GM18511 (cell line): ENCODE data around the gene RNF113B.

Experiments
- ATAC-seq: cut with Tn5 transposase; IDR thresholded peaks from one replicate; pipeline ENCODE4 v1.9.1; 2021; ENCODE audit warnings: mild to moderate bottlenecking, moderate library complexity; ENCODE audit not compliant: unreplicated experiment

Gene RNF113B

GRCh38 chr13:98204546-98204945 is 27.5 kb upstream of the RNF113B start:
- no peak for ATAC-seq

GRCh38 chr13:98203646-98204326 is 26.7 kb upstream of the RNF113B start:
- ATAC-seq: no peak

GRCh38 chr13:98201984-98202383 is 24.9 kb upstream of the RNF113B start:
- no peak for ATAC-seq

GRCh38 chr13:98201189-98201588 is 24.1 kb upstream of the RNF113B start:
- ATAC-seq: no peak

DNA sequence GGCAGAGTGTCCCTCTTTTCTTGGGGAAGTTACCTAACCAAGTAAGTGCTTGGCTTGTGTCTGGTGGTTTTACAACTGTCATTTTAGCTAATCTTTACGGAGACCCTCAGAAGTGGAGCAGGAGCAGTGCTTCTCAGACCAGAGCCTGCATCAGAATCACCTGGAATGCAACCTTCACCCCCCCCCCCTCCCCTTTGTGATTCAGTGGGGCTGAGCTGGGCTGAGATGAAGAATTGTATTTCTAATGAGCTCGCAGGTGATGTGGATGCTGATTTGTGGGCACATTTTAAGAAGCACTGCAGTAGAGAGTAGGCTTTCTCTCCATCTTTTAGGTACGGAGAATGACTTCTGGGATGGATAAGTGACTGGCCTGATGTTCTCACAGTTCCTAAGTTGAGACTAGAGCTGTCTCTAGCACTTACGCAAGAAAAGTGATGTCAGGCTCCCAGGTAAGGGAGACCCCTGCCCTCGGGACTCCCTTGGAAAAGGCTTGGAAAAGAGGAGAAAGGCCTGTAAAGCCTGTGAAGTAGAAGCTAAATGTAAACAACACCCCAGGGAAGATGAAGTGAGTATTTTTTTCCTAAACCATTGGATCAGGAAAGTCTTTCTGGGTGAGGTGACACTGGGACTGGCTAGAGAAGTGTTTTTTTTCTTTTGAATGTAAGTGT is 23.3 kb upstream of the RNF113B start:
- no peak for ATAC-seq

DNA sequence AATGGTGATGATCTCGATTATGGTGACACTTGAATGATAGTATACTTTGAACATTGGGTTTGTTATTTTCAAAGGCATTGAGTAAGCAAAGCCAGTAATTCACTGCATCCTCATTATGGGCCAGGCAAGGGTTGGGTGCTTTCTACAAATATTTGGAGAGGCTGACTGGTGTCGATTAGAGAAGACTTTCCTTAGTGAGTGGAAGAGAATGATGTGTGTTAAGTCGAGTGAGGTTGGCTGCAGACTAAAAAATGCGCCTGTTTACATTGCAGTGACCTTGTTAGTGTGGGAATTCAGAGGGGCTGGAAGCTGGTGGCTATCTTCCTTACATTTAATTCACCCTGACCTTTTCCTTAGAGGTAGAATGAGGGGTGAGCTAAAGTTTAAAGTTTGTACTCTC is 22.4 kb upstream of the RNF113B start:
- no peak for ATAC-seq

DNA sequence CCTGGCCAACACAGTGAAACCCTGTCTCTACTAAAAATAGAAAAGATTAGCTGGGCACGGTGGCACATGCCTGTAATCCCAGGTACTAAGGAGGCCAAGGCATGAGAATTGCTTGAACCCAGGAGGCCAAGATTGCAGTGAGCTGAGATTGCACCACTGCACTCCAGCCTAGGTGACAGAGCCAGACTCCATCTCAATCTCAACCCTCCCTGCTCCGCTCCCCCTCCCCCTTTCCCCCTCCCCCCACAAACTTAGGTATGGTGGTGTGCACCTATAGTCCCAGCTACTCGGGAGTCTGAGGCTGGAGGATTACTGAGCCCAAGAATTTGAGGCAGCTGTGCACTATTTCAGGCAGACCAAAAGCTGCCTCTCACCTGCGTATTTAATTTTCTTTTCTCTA is 21.6 kb upstream of the RNF113B start:
- no peak for ATAC-seq

DNA sequence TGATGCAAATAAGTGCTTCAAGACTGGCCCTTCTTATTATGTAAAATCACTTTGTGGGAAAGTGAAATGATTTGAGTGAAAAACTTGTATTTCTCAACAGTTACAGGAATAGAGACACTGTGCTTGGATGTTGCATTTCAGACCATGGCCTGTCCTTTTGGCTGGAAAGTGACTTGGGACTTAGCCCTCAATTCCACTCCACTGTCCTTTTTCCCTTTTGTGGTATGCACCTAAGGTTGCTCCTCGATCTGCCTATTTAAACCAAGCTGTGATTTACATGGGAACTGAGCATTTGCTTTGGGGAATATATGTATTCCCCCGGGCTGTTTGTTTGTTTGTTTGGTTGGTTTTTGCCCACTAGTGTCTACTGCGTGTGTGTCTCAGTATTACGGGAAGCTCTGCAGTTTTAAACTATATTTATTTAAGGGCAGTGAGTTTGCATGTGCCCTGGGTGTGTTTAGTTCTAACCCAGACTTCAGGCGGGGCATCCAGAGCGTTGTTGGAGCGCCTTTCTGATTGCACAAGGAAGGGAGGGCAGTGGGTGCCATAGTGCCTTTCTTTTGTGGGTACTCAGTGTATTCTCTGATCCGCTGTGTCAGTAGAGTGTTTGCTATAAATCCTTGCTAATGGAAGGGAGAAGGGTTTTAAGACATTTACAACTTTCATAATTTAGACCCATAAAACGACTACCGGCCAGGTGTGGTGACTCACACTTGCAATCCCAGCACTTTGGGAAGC is 18.2 kb upstream of the RNF113B start:
- ATAC-seq: no peak

DNA sequence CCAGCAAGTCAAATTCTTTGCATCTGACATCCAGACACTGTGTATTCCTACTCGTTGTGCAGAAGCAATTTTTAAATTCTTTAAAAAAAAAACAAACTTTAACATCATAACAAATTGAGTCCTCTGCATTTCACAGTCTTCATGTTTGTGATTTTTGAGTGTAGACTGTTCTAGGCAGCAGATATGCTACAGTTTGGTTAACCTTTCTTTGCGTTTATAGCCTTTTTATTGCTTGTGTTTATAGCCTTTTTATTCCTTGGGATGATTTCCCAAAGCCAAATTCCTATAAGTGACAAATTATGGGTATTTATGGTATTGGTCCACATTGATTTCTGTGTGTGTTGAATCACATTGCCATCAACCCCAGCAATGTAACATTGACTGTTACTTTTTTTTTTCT is 14.9 kb upstream of the RNF113B start:
- ATAC-seq: no peak

DNA sequence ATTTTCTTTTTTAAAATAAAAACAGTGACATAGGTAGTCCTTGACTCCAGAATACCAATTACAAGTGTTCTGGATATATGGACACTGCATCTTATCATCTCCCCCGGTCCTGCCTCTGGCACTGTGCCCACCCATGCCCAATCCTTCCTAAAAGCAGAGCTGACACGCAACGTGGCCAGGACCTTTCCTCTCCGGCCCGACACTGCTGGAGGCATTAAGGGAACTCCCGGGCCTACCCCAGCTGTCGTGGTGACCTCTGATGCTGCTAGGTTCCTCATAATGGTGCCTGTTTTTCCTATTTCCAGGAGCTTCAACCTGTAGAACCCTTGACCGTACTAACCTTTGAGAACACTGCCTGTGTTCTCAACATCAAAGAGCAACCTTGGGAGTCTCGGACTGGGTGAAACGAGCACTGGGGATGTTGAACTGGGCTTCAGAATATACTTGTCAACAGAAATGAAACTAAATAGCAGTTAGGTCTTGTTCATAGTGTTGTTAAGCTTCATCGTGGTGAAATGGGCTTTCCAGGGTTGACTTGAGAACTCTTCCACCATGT is 13.9 kb upstream of the RNF113B start:
- no peak for ATAC-seq

GRCh38 chr13:98189841-98190505 is 12.9 kb upstream of the RNF113B start:
- ATAC-seq: no peak

GRCh38 chr13:98188544-98189166 is 11.6 kb upstream of the RNF113B start:
- no peak for ATAC-seq

DNA sequence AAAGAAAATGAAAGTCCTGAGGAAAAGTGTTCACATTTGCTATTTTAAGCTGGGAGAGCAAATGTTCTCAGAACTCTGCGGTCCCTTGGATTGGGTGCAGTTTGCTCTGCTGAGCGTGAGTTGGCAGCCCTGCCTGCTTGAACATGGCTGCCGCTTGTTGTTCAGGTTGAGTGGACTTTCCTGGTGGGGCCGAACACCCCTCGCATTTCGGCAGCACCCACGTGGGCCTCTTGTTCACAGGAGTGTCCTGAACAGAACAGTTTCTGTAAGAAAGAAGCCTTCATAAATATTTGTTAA is 10.8 kb upstream of the RNF113B start:
- no peak for ATAC-seq

GRCh38 chr13:98187155-98187964 is 10.3 kb upstream of the RNF113B start:
- ATAC-seq: no peak

- ATAC-seq: no peak
Measured at GRCh38 chr13:98184792-98185191, 7.7 kb upstream of the RNF113B start.

- ATAC-seq: no peak
Measured at GRCh38 chr13:98182589-98182988, 5.5 kb upstream of the RNF113B start.

DNA sequence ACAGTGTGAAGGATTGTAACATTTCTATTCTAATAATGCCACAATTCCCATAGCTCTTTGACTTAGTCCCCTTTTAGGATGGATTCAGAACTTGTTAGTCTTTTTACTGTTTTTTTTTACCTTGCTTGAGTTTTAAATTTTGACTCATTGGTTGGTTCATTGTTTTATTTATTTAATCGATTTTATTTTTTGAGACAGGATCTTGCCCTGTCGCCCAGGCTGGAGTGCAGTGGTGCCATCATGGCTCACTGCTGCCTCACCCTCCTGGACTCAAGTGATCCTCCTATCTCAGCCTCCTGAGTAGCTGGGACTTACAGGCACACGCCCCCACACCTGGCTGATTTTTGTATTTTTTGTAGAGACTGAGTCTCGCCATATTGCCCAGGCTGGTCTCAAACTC is 5.1 kb upstream of the RNF113B start:
- ATAC-seq: no peak

DNA sequence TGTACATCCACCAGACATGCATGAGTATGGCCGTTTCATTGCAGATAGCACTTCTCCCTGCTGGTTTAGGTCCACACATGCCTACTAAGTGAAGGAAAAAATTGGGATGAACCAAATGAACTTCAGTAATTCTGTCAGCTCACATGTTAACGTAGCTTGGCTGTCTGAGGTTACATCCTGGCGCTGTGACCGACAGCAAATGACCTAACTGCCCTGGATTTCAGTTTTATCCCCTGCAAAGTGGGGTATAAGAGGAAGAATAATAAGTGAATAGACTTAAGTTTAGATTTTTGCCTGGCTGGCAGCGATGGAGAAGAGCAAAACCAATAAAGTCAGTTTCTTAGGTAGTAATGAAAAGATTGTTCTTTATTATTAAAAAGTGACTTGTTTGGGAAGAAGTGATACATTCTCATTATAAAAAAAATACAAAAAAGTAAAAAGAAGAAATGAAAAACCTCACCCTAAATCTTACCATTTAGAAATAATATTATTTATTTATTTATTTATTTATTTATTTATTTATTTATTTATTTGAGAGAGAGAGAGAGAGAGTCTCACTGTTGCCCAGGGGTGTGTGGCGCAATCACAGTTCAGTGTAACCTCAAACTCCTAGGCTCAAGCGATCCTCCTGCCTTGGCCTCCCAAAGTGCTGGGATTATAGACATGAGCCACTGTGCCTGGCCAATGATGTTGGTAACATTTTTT is 4.2 kb upstream of the RNF113B start:
- ATAC-seq: no peak

DNA sequence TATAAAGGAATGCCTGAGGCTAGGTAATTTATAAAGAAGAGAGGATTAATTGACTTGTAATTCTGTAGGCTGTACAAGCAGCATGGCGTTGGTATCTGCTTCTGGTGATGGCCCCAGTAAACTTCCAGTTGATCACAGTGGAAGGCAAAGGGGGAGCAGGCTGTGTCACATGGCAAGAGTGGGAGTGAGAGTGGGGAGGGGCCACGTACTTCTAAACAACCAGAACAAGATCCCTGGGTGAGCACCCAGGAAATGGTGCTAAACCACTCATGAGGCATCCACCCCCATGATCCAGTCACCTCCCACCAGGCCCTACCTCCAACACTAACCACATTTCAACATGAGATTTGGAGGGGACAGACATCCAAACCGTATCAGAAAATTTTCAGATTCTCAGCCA is 3.0 kb upstream of the RNF113B start:
- no peak for ATAC-seq

GRCh38 chr13:98175823-98176222 is 1.2 kb downstream of the RNF113B start:
- ATAC-seq: no peak
